ENCODE measurements around the gene KMT5B. TPM values are rescaled to one million over a fixed set of nuclear protein-coding genes. Genes with fewer than 3 reads are reported as not detected.

Gene KMT5B
- total and polyA plus RNA-seq, 5 experiments from 2014 or later = 31.5 to 56.0 (median 41.8) TPM

DNA sequence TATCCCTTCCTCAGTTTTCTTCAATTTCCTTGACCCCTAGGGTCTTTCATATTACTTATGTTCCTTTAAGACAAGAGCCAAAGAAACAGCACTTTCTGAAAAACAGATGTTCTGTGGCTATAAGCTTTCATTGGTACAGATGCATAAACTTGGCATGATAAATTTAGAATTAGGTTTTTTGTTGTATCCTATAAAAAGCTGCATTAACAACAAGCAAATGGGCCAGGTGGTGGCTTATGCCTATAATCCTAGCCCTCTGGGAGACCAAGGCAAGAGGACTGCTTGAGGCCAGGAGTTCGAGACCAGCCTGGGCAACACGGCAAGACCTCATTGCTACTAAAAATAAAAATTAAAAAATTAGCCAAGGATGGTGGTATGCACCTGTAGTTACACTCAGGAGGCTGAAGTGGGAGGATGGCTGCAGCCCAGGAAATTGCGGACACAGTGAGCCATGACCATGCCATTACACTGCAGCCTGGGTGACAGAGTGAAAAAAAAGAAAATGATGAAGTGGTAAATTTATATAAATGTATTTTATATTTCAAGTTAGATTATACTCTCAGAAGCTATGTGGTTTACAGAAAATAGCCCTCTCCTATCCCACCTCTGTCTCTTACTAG is 18.3 kb downstream of the KMT5B start:
- H3K9me3 Mint-ChIP-seq = no peaks in the 10 kb centered on the region
- peak overlapping the region in 2 of 10 donors; percentile 34 to 40 for H3K4me3 Mint-ChIP-seq
- H3K27ac Mint-ChIP-seq = peak overlapping the region in 1 of 10 donors; percentile 27
- peaks cover 38 to 84% (median 75%) of the 10 kb centered on the region in 4 donors for H3K4me1 Mint-ChIP-seq
- no peaks in the 10 kb centered on the region for H3K27me3 Mint-ChIP-seq
- ATAC-seq = no peak
- no peak for DNase-seq
- peaks cover 0 to 12% (median 0%) of the 10 kb centered on the region in 3 donors for H3K36me3 Mint-ChIP-seq
- POLR2A ChIA-PET = no interaction called here

- Mint-ChIP-seq H3K4me1 (peaks cover 27 to 77% (median 62%) of the 10 kb centered on the region in 4 donors), H3K27me3 (no peaks in the 10 kb centered on the region), H3K36me3 (peaks cover 0 to 13% (median 0%) of the 10 kb centered on the region in 3 donors), H3K27ac (peak overlapping the region in 6 of 10 donors; percentile 26 to 53 (median 41)), H3K4me3 (peak overlapping the region in 5 of 10 donors; percentile 5 to 41 (median 20)), H3K9me3 (no peaks in the 10 kb centered on the region)
- POLR2A ChIA-PET = interaction anchor here (0.7 kb wide), 1 partner anchor 8 kb away, joined by 3 read pairs; no protein-coding TSS in a partner anchor
- ATAC-seq = no peak
- no peak for DNase-seq
These were observed 20.1 kb downstream of the KMT5B start for GRCh38 chr11:68193018-68193417.

GRCh38 chr11:68191661-68192579 is 21.2 kb downstream of the KMT5B start:
- H3K27me3 Mint-ChIP-seq = no peaks in the 10 kb centered on the region
- H3K4me1 Mint-ChIP-seq = peaks cover 23 to 68% (median 57%) of the 10 kb centered on the region in 4 donors
- ATAC-seq (peak in 1 of 2 donors; percentile 51), DNase-seq (no peak)
- peaks cover 0 to 23% (median 0%) of the 10 kb centered on the region in 3 donors for H3K36me3 Mint-ChIP-seq
- H3K9me3 Mint-ChIP-seq = no peaks in the 10 kb centered on the region
- POLR2A ChIA-PET = no interaction called here
- peak overlapping the region in 6 of 10 donors; percentile 0 to 41 (median 4) for H3K27ac Mint-ChIP-seq
- peak overlapping the region in 2 of 10 donors; percentile 0 to 13 for H3K4me3 Mint-ChIP-seq

GRCh38 chr11:68189888-68190287 is 23.2 kb downstream of the KMT5B start:
- no peak overlapping the region for H3K4me3 Mint-ChIP-seq
- H3K27ac Mint-ChIP-seq = peak overlapping the region in 2 of 10 donors; percentile 10 to 26
- no peaks in the 10 kb centered on the region for H3K9me3 Mint-ChIP-seq
- no peak for DNase-seq
- POLR2A ChIA-PET = no interaction called here
- H3K4me1 Mint-ChIP-seq = peaks cover 18 to 50% (median 40%) of the 10 kb centered on the region in 4 donors
- H3K36me3 Mint-ChIP-seq = peaks cover 0 to 41% (median under 1%) of the 10 kb centered on the region in 3 donors
- no peak for ATAC-seq
- H3K27me3 Mint-ChIP-seq = no peaks in the 10 kb centered on the region

GRCh38 chr11:68189082-68189481 is 24.0 kb downstream of the KMT5B start:
- Mint-ChIP-seq H3K9me3 (no peaks in the 10 kb centered on the region), H3K27ac (peak overlapping the region in 2 of 10 donors; percentile 3 to 55), H3K4me3 (no peak overlapping the region), H3K27me3 (no peaks in the 10 kb centered on the region), H3K36me3 (peaks cover 0 to 48% (median 2%) of the 10 kb centered on the region in 3 donors), H3K4me1 (peaks cover 18 to 42% (median 36%) of the 10 kb centered on the region in 4 donors)
- ATAC-seq (no peak), DNase-seq (no peak)
- POLR2A ChIA-PET = no interaction called here

DNA sequence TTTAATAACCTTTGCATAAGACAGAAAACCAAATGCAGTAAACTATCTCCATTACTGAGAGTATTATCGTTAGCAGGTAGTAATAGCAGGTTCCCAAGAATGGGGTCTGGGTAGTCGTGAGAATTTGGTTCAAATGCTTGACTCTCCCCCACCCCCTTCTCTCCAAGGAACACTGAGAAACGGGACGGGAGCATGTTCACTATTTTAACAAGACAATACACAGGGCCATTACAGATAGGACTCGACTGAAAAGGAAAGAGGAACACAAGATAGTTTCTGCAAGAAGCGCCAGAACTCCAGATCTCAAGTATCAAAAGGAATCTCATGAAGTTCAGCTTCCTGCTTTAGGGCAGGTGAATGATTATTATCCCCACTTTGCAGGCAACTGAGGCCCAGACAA is 27.0 kb downstream of the KMT5B start:
- H3K36me3 Mint-ChIP-seq = peaks cover 0 to 73% (median 6%) of the 10 kb centered on the region in 3 donors
- POLR2A ChIA-PET = no interaction called here
- ATAC-seq (no peak), DNase-seq (no peak)
- no peak overlapping the region for H3K4me3 Mint-ChIP-seq
- no peaks in the 10 kb centered on the region for H3K9me3 Mint-ChIP-seq
- peak overlapping the region in 2 of 10 donors; percentile 2 to 32 for H3K27ac Mint-ChIP-seq
- peaks cover 2 to 16% (median 9%) of the 10 kb centered on the region in 4 donors for H3K4me1 Mint-ChIP-seq
- H3K27me3 Mint-ChIP-seq = no peaks in the 10 kb centered on the region

GRCh38 chr11:68181719-68182451 is 31.2 kb downstream of the KMT5B start:
- Mint-ChIP-seq H3K36me3 (peaks cover 0 to 86% (median 12%) of the 10 kb centered on the region in 3 donors), H3K27me3 (no peaks in the 10 kb centered on the region), H3K4me3 (no peak overlapping the region), H3K27ac (no peak overlapping the region), H3K9me3 (no peaks in the 10 kb centered on the region), H3K4me1 (peaks cover 0 to 4% (median 0%) of the 10 kb centered on the region in 4 donors)
- POLR2A ChIA-PET = no interaction called here
- no peak for DNase-seq
- ATAC-seq = no peak

GRCh38 chr11:68179847-68180246 is 33.2 kb downstream of the KMT5B start:
- no peaks in the 10 kb centered on the region for H3K9me3 Mint-ChIP-seq
- H3K36me3 Mint-ChIP-seq = peaks cover 0 to 86% (median 16%) of the 10 kb centered on the region in 3 donors
- no peak for DNase-seq
- no peak overlapping the region for H3K27ac Mint-ChIP-seq
- POLR2A ChIA-PET = interaction anchor here (0.6 kb wide), 1 partner anchor 79 kb away, joined by 3 read pairs; no protein-coding TSS in a partner anchor
- no peak overlapping the region for H3K4me3 Mint-ChIP-seq
- peaks cover 0 to 4% (median 0%) of the 10 kb centered on the region in 4 donors for H3K4me1 Mint-ChIP-seq
- no peaks in the 10 kb centered on the region for H3K27me3 Mint-ChIP-seq
- no peak for ATAC-seq

DNA sequence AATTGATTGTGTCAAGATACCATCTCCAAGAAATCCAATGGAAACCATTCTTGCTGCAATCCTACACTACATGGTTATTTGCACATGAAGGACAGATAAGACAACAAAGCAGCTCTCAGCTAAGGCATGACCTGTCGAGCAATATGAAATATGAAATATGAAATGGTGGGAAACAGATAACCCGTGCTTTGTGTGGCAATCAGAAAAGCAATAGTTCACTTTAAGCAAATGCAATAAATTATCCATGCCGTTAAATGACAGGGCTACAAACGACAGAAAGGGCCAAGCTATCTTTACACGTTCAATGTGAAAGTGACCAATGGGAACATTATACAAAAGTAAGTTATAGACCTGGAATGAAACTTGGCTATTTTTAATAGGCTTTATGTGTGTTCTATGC is 35.2 kb downstream of the KMT5B start:
- H3K9me3 Mint-ChIP-seq = no peaks in the 10 kb centered on the region
- no peak overlapping the region for H3K27ac Mint-ChIP-seq
- H3K36me3 Mint-ChIP-seq = peaks cover 0 to 87% (median 18%) of the 10 kb centered on the region in 3 donors
- ATAC-seq (no peak), DNase-seq (no peak)
- POLR2A ChIA-PET = no interaction called here
- H3K4me1 Mint-ChIP-seq = peaks cover 0 to 4% (median 0%) of the 10 kb centered on the region in 4 donors
- H3K27me3 Mint-ChIP-seq = no peaks in the 10 kb centered on the region
- H3K4me3 Mint-ChIP-seq = no peak overlapping the region

GRCh38 chr11:68173926-68174325 is 39.2 kb downstream of the KMT5B start:
- H3K9me3 Mint-ChIP-seq = no peaks in the 10 kb centered on the region
- ATAC-seq = no peak
- no peaks in the 10 kb centered on the region for H3K27me3 Mint-ChIP-seq
- H3K36me3 Mint-ChIP-seq = peaks cover 4 to 89% (median 22%) of the 10 kb centered on the region in 3 donors
- H3K4me3 Mint-ChIP-seq = no peak overlapping the region
- no peak for DNase-seq
- peaks cover 0 to 4% (median 0%) of the 10 kb centered on the region in 4 donors for H3K4me1 Mint-ChIP-seq
- no peak overlapping the region for H3K27ac Mint-ChIP-seq
- POLR2A ChIA-PET = no interaction called here

- POLR2A ChIA-PET = no interaction called here
- H3K9me3 Mint-ChIP-seq = no peaks in the 10 kb centered on the region
- peaks cover 8 to 85% (median 27%) of the 10 kb centered on the region in 3 donors for H3K36me3 Mint-ChIP-seq
- no peaks in the 10 kb centered on the region for H3K27me3 Mint-ChIP-seq
- peaks cover 0 to 3% (median 0%) of the 10 kb centered on the region in 4 donors for H3K4me1 Mint-ChIP-seq
- ATAC-seq (no peak), DNase-seq (no peak)
- H3K4me3 Mint-ChIP-seq = no peak overlapping the region
- no peak overlapping the region for H3K27ac Mint-ChIP-seq
These were observed 43.7 kb downstream of the KMT5B start for GRCh38 chr11:68169442-68169841.

DNA sequence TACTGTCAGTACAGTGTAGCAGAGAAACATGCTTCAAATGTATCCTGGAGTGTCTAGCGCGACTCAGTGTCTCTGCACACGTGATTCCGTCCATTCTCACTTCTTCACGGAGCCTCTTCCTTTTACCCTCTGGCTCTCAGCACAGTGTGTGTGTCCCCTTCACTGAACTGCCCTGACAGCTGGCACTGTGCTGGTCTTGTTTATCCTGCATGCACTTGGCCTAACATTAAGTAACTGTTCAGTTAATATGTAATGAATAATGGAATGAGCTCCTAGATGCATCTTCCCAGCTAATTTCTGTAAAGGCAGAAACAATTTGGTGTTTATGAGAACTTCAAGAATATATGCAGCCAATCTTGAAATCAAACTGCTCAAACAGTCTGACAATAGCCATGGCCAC is 44.4 kb downstream of the KMT5B start:
- H3K9me3 Mint-ChIP-seq = no peaks in the 10 kb centered on the region

More for the DNA sequence above, 44.4 kb downstream of the KMT5B start:
- Mint-ChIP-seq H3K27ac (peak overlapping the region in 2 of 10 donors; percentile 45 to 63), H3K27me3 (no peaks in the 10 kb centered on the region), H3K36me3 (peaks cover 8 to 81% (median 21%) of the 10 kb centered on the region in 3 donors), H3K4me1 (peaks cover 0 to 3% (median 0%) of the 10 kb centered on the region in 4 donors), H3K4me3 (no peak overlapping the region)
- no peak for ATAC-seq
- POLR2A ChIA-PET = no interaction called here
- no peak for DNase-seq
